ENCODE results near the gene FUBP1.
"Not testable (repeated sequence)": the region's sequence is repeated elsewhere in the genome, so short reads cannot be mapped to it uniquely, and the experiment has no call there.

FUBP1 gene

GRCh38 chr1:77940921-77941570 lies 37.8 kb downstream of the FUBP1 start:
- DNase-seq: no peak

- no peak for DNase-seq
Observed at GRCh38 chr1:77938651-77939050, 40.2 kb downstream of the FUBP1 start.

GRCh38 chr1:77929806-77930205 lies 49.1 kb downstream of the FUBP1 start:
- DNase-seq: no peak

GRCh38 chr1:77927414-77927813 lies 51.5 kb downstream of the FUBP1 start:
- DNase-seq: no peak

- DNase-seq: no peak
Observed at GRCh38 chr1:77926561-77927357, 52.1 kb downstream of the FUBP1 start.

GRCh38 chr1:77925956-77926355 lies 52.9 kb downstream of the FUBP1 start:
- DNase-seq: no peak

GRCh38 chr1:77925518-77925917 lies 53.4 kb downstream of the FUBP1 start:
- DNase-seq: no peak

- DNase-seq: not testable (repeated sequence)
Observed at GRCh38 chr1:77918918-77919317, 60.0 kb downstream of the FUBP1 start.

GRCh38 chr1:77910116-77910515 lies 68.8 kb downstream of the FUBP1 start:
- DNase-seq: no peak

GRCh38 chr1:77906624-77907023 lies 72.2 kb downstream of the FUBP1 start:
- DNase-seq: no peak

GRCh38 chr1:77906019-77906545 lies 72.8 kb downstream of the FUBP1 start:
- no peak for DNase-seq

- no peak for DNase-seq
Observed at GRCh38 chr1:77905603-77906002, 73.3 kb downstream of the FUBP1 start.

- DNase-seq: no peak
Observed at GRCh38 chr1:77900687-77901293, 78.1 kb downstream of the FUBP1 start.

- no peak for DNase-seq
Observed at GRCh38 chr1:77899647-77900320, 79.1 kb downstream of the FUBP1 start.

Measured in GF-D8 (cell line).